Measurements from ENCODE around the gene FOXJ1.

FOXJ1 gene

DNA sequence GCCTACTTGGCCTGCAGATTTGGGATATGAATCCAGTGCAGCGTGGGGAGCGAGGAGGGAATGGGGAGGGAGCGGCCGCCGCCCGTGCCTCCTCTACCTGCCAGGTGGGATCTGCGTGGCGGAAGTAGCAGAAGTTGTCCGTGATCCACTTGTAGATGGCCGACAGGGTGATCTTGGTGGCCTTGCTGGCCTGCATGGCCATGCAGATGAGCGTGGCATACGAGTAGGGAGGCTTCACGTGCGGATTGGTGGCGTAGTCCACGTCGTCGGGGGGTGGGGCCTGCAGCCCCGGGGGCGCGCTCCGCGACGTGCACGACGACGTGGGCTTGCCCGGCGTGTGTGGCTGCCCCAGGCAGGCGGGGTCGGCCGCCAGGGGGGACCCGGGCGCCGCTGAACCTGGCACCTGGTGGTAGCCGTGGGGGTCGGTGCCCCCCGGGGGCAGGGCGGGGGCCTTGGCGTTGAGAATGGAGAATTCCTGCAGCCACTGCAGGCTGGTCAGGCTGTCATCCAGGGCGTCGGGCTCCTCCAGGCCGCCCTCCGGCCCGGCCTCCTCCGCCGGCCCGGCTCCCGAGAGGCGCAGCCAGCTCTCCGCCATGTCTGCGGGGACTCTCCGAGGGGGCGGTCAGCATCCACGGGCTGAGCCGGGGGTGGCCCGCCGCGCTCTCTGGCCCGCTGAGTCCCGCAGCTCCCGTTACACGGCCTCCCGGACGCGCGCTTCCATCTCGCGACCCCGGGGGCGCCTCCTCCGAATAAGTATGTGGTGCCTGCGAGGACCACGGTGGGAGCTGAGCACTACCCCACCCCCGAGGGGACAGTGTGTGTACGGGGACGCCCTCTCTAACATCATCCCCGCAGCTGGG is 1.0 kb downstream of the FOXJ1 start:
- DNase-seq = no peak

GRCh38 chr17:76138896-76139752 is 1.9 kb downstream of the FOXJ1 start:
- no peak for DNase-seq

DNA sequence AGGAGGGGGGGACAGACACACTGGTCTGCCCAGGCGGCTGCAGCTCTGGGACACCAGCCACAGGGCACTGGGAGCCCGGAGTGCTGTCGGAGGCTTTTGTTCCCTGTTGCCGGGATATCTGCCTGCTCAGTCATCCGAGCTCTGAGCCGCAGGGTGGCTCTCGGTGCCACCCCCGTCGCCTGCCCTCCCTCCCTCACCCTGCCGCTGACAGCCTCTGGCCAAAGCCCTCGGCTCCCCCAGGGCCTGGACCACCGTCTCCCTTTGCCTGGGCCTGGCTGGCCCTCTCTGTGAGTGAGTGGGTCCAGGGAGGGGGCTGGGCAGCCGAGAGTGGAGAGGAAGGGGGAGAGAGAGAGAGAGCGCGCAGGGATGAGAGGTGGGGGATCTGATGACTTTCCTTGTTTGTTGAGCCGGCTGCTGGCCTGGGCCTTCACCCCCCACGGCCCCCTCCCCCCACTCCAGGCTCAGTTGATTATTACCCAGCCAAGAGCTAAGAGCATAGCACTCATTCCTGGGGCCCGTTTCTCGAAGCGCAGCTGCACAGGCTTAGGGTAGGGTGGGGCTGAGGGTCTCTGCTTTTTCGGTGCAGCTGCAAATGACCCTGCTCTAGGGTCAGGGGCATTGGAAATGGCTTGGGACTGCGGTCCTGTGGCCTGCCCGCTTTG is 2.7 kb downstream of the FOXJ1 start:
- DNase-seq = no peak

GRCh38 chr17:76137351-76138233 is 3.5 kb downstream of the FOXJ1 start:
- DNase-seq = no peak

GRCh38 chr17:76137001-76137350 is 4.1 kb downstream of the FOXJ1 start:
- no peak for DNase-seq

- no peak for DNase-seq
These were observed 4.6 kb downstream of the FOXJ1 start for GRCh38 chr17:76136276-76137000.

- DNase-seq = no peak
These were observed 5.2 kb downstream of the FOXJ1 start for GRCh38 chr17:76135810-76136188.

DNA sequence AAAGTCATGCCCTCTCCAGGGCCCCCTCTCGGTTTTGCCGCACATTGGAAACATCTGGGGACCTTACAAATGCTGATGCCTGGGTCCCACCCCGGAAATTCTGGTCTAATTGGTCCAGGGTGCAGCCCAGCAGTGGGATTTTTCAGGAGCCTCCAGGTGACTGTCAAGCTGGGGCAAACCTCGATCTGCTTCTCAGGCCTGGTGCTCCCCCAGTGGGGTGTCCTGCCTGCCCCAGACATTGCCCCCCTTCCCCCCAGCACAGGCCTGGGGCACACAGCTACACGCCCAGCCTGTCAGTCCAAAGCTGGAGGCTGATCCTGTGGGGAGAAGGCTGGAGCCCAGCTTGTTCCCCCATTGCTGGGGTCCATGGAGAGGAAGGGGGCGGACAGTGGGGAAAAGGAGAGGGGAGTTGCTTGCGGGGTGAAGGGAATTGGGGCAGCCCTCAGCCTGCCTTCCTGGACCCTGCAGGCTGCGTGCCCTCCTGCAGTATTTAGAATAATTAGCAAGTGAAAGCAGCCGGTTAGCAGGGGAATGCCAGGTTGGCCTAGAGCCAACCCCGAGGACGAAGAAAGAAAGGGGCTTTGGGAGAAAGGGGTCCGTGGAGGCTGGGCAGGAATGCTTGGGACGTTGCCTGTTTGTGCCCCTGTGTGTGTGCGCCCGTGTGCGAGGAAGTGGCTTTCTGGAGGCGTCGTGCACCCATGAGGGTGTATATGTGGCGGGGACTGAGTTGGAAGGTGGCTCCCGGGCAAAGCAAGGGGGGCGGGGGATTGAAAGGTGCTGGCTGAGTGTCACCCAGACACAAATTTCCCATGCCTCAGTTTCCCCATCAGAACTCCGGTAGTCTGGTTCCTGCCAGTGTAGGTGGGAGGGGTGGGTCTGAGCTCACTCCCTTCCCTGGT is 5.9 kb downstream of the FOXJ1 start:
- DNase-seq = no peak

GRCh38 chr17:76132574-76133338 is 8.3 kb downstream of the FOXJ1 start:
- no peak for DNase-seq

DNA sequence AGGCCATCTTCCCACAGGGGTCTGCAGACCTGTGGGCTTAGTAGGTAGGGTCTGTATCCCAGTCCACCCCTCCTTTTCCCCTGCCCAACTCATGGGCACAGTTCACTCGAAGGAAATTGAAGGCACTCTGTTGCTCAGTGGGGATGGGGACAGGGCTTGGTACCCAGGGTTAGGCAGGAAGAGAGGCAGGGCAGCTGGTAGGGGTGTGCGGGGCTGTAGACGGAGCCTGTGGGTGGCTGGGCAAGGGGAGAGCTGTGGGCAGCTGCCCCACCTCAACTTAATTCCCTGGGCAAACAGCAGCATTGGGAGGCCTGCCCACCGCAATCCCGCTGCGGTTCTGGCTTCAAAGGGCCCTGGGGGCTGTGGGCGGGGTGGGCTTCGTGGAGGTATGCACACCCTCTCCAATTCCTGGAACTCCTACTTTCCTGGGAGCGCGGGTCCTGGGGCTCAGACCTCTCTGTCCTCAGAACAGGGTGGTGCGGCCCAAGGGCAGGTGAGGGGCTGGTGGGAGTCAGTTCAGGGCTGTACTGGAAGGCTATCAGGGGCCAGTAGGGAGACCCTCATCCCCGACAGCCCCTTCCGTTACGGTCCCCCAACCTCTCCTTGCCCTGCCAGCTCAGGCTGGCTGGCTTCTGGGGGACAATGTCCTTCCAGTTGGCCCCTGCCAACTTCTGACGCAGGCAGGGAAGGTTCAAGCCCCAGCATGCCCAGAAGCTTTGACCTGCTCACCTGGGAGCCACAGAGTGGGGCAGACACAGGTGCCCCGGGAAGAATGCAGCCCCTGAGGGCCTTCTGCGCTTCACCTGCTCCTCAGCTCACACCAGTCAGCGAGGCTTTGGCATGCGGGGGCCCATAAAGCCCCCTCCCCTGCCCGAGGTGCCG is 9.1 kb downstream of the FOXJ1 start:
- DNase-seq = no peak

DNA sequence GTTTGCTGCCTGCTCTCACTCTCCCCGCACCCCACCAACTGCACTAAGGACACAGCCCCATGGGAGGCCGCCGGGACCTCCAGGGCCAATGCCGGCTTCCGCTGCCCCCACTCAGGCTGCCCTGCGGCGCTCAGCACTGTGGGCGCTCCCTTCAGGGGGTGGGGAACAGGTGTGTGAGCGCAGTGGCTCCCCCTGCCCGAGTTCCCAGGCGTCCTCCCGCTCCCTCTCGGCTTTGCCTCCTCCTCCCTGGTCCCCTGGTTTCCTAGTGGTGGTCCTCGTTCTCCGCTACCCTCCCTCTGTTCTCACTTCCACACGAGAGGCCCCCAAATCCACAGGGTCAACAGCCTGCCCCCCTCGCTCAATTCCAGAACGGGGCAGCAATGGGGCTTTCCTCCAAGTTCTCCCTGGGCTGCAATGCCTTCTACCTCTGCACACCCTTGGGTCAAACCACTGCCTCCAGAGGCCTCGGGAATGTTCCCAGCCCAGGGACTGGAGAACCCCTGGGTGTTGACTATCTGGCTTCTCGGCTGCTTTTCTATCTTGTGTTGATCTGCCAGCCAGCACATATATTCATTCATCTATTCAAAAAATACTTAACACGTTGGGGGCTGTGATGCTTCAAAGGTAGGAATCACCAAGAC is 9.9 kb downstream of the FOXJ1 start:
- no peak for DNase-seq

DNA sequence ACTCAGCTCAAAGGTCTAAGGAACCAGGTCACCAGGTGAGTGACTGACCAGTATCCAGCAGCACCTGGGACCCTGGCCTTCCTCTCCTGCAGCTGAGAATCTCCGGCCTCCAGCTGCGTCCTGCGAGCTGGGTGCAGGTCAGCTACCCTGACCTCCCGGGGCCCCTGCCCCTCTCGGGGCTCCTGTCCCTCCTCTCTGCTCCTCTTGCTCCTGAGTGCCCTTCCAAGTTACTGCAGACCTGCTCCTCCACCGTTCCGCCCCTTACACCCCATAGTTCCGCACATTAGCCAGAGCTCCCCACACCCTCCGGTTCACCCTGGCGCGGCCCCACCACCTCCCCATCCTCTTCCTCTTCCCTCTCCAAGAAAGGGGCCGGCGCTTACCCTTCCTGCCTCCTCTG is 10.6 kb downstream of the FOXJ1 start:
- DNase-seq = no peak

DNA sequence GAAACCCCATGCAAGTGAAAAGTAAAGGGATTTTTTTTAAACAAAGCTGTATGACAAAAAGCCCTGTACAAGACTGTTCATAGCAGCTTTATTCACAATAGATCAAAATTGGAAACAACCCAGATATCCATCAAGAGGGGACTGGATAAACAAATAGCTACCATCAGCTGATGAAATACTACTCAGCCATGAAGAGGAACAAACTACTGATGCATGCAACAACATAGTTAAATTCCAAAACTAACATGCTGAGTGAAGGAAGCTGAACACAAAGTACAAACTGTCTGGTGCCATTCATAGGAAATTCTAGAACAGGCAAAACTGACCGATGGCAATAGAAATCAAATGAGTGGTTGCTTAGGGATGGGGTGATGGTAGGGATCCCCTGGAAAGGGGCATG is 15.1 kb downstream of the FOXJ1 start:
- no peak for DNase-seq

GRCh38 chr17:76125391-76125675 is 15.7 kb downstream of the FOXJ1 start:
- no peak for DNase-seq

- DNase-seq = no peak
These were observed 16.3 kb downstream of the FOXJ1 start for GRCh38 chr17:76124582-76125390.

GRCh38 chr17:76123749-76124581 is 17.1 kb downstream of the FOXJ1 start:
- no peak for DNase-seq

- no peak for DNase-seq
These were observed 17.9 kb downstream of the FOXJ1 start for GRCh38 chr17:76123191-76123499.
